Tibial artery (tissue), 4 donors: ENCODE data around the gene CCNDBP1.
"Not testable (repeated sequence)": the region's sequence is repeated elsewhere in the genome, so short reads cannot be mapped to it uniquely, and the experiment has no call there.

Experiments
- DNase-seq, 2 donors: peaks; one replicate each; pipeline ENCODE4 v3.0.0-alpha.2; 2019
- H3K27ac ChIP-seq, 2 donors: fragments of 200-600 bp; sonication (generic) in 1 of 2; 1 replicate in 1 of 2; 2 replicates in 1 of 2; pipeline ENCODE4 v1.5.1; 2018 to 2019; ENCODE audit warnings: mild to moderate bottlenecking in 1 of 2
- H3K27me3 ChIP-seq, 2 donors: fragments of 200-600 bp; sonication (generic) in 1 of 2; one replicate each; pipeline versions ENCODE4 v1.5.1 to v1.6.0; 2016 to 2019
- H3K36me3 ChIP-seq, 3 donors: fragments of 200-600 bp; sonication (generic) in 2 of 3; one replicate each; pipeline ENCODE4 v1.5.1; 2016 to 2019; ENCODE audit warnings: mild to moderate bottlenecking in 2 of 3
- H3K4me1 ChIP-seq, 4 donors: fragments of 200-600 bp; sonication (generic) in 2 of 4; 1 replicate in 3 of 4; 2 replicates in 1 of 4; pipeline ENCODE4 v1.5.1; 2016 to 2019
- H3K4me3 ChIP-seq, 2 donors: fragments of 200-600 bp; sonication (generic) in 1 of 2; 1 replicate in 1 of 2; 2 replicates in 1 of 2; pipeline ENCODE4 v1.5.1; 2018 to 2019; ENCODE audit warnings: mild to moderate bottlenecking in 2 of 2
- H3K9me3 ChIP-seq, 3 donors: fragments of 200-600 bp; sonication (generic) in 1 of 3; one replicate each; pipeline ENCODE4 v1.5.1; 2016 to 2019
- intact Hi-C: fragments of 100-400 bp; cut with DNase I; formaldehyde crosslinking; loops from one replicate; pipeline ENCODE4 v1.15.0; 2023; ENCODE audit warnings: low total_unique reads
- TF ChIP-seq, protein P1 (sequence below), 2 experiments: fragments of 200-600 bp in 1 of 2; fragments of 450-650 bp in 1 of 2; IDR thresholded peaks; one replicate each; pipeline ENCODE4 v1.5.1; 2017 to 2019; ENCODE audit warnings: antibody characterized with exemption in 2 of 2, mild to moderate bottlenecking in 1 of 2, moderate library complexity in 1 of 2

Gene CCNDBP1

DNA sequence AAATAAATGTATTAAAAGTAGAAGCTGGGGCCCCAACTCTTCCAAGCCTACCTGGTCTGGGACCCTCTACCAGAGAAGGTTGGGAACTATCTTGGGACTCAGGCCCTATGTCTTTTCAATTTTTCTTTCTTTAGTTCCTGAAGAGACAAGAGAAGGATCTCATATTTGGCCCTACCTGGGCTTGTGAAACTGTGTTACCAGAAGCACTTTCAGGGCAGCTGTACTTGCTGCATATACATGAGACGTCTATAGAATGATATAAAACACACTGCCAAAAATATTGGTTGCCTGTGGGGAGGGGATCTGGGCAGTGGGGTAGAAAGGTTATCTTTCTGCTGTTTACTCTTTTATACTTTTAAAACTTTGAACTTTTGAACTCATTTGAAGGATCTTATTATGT, 36.2 kb downstream of the CCNDBP1 start:
- DNase-seq = no peak
- Histone ChIP-seq H3K4me3 (no peak overlapping the region), H3K36me3 (no peaks in the 10 kb centered on the region), H3K9me3 (no peaks in the 10 kb centered on the region), H3K27me3 (peaks cover 0 to 17% of the 10 kb centered on the region in 2 donors), H3K27ac (no peak overlapping the region), H3K4me1 (no peaks in the 10 kb centered on the region)
- TF ChIP-seq, protein P1, sequence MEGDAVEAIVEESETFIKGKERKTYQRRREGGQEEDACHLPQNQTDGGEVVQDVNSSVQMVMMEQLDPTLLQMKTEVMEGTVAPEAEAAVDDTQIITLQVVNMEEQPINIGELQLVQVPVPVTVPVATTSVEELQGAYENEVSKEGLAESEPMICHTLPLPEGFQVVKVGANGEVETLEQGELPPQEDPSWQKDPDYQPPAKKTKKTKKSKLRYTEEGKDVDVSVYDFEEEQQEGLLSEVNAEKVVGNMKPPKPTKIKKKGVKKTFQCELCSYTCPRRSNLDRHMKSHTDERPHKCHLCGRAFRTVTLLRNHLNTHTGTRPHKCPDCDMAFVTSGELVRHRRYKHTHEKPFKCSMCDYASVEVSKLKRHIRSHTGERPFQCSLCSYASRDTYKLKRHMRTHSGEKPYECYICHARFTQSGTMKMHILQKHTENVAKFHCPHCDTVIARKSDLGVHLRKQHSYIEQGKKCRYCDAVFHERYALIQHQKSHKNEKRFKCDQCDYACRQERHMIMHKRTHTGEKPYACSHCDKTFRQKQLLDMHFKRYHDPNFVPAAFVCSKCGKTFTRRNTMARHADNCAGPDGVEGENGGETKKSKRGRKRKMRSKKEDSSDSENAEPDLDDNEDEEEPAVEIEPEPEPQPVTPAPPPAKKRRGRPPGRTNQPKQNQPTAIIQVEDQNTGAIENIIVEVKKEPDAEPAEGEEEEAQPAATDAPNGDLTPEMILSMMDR (IDR thresholded peaks at IDR 0.05) = no peak
- intact Hi-C loops = no loop called here

- Histone ChIP-seq H3K4me1 (no peaks in the 10 kb centered on the region), H3K27me3 (peaks cover 0 to 2% of the 10 kb centered on the region in 2 donors), H3K9me3 (no peaks in the 10 kb centered on the region), H3K27ac (no peak overlapping the region), H3K4me3 (no peak overlapping the region), H3K36me3 (no peaks in the 10 kb centered on the region)
- TF ChIP-seq, protein P1 (IDR thresholded peaks at IDR 0.05) = peak; percentile 70 to 76
- DNase-seq = peak in 1 of 2 donors; percentile 42
- intact Hi-C loops = loop anchor here (5.0 kb wide), 1 partner anchor 57 kb away; no protein-coding TSS in a partner anchor
Measured at GRCh38 chr15:43225201-43225949, 40.2 kb downstream of the CCNDBP1 start.

DNA sequence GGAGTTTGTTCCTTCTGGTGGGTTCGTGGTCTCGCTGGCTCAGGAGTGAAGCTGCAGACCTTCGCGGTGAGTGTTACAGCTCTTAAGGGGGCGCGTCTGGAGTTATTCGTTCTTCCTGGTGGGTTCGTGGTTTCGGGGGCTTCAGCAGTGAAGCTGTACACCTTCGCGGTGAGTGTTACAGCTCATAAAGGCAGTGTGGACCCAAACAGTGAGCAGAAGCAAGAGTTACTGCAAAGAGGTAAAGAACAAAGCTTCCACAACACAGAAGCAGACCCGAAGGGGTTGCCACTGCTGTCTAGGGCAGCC, 40.7 kb downstream of the CCNDBP1 start:
- not testable (repeated sequence) for H3K36me3 ChIP-seq, DNase-seq, H3K9me3 ChIP-seq, H3K4me1 ChIP-seq, H3K27ac ChIP-seq, H3K4me3 ChIP-seq, H3K27me3 ChIP-seq
- intact Hi-C loops = loop anchor here (5.0 kb wide), 1 partner anchor 56 kb away; no protein-coding TSS in a partner anchor

DNA sequence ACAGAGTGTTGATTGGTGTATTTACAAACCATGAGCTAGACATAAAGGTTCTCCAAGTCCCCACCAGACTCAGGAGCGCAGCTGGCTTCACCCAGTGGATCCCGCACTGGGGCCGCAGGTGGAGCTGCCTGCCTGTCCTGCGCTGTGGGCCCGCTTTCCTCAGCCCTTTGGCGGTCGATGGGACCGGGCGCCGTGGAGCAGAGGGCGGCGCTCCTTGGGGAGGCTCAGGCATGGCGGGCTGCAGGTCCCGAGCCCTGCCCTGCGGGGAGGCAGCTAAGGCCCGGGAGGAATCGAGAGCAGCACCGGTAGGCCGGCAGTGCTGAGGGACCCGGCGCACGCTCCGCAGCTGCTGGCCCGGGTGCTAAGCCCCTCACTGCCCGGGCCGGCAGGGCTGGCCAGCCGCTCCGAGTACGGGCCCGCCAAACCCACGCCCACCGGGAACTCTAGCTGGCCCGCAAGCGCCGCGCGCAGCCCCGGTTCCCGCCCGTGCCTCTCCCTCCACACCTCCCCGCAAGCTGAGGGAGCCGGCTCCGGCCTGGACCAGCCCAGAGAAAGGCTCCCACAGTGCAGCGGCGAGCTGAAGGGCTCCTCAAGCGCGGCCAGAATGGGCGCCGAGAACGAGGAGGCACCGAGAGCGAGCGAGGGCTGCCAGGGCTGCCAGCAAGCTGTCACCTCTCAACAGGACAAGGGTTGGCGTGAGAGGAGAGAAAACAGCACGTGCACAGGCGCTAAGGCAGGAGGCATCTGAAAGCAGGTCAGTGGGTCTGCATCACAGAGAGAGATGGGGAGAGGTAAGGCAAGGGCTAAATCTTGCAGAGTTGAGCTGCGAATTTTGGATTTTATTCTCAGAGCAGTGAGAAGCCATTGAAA, 41.5 kb downstream of the CCNDBP1 start:
- H3K27me3 ChIP-seq = peaks cover 0 to 2% of the 10 kb centered on the region in 2 donors
- no peaks in the 10 kb centered on the region for H3K36me3 ChIP-seq
- H3K4me1 ChIP-seq = no peaks in the 10 kb centered on the region
- intact Hi-C loops = loop anchor here (5.0 kb wide), 1 partner anchor 56 kb away; no protein-coding TSS in a partner anchor
- no peak for DNase-seq
- H3K9me3 ChIP-seq = no peaks in the 10 kb centered on the region
- TF ChIP-seq, protein P1 (IDR thresholded peaks at IDR 0.05) = no peak
- no peak overlapping the region for H3K4me3 ChIP-seq
- H3K27ac ChIP-seq = no peak overlapping the region

DNA sequence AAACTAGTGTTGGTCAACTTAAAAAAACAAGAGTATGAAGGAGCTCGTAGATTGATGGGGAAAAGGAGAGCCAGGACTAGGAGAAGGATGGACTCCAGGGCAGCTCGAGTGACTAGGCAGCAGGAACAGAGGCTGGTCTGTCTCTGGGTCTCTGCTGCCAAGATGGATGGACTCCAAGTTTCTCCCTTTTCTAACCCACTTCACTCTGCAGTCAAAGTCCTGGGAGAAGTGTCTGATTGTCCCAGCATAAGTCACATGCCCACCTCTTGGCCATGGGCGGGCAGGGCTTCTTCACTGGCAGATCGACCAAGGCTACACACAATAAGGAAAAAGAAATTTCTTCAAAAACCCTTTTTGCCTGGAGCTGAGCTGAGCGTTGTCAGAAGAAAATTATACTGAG, 44.8 kb downstream of the CCNDBP1 start:
- no peak for DNase-seq
- Histone ChIP-seq H3K4me1 (no peaks in the 10 kb centered on the region), H3K27ac (peak overlapping the region in 1 of 2 donors; percentile 33), H3K9me3 (no peaks in the 10 kb centered on the region), H3K27me3 (peaks cover 0 to 4% of the 10 kb centered on the region in 2 donors), H3K4me3 (no peak overlapping the region), H3K36me3 (no peaks in the 10 kb centered on the region)
- intact Hi-C loops = loop anchor here (5.0 kb wide), 1 partner anchor 52 kb away; no protein-coding TSS in a partner anchor
- TF ChIP-seq, protein P1 (IDR thresholded peaks at IDR 0.05) = no peak

GRCh38 chr15:43230640-43231115, 45.5 kb downstream of the CCNDBP1 start:
- no peaks in the 10 kb centered on the region for H3K36me3 ChIP-seq
- H3K4me3 ChIP-seq = no peak overlapping the region
- no peaks in the 10 kb centered on the region for H3K4me1 ChIP-seq
- intact Hi-C loops = no loop called here
- TF ChIP-seq, protein P1 (IDR thresholded peaks at IDR 0.05) = no peak
- H3K27ac ChIP-seq = peak overlapping the region in 1 of 2 donors; percentile 41
- DNase-seq = peak; percentile 63 to 74
- no peaks in the 10 kb centered on the region for H3K9me3 ChIP-seq
- peaks cover 0 to 4% of the 10 kb centered on the region in 2 donors for H3K27me3 ChIP-seq
